Right lobe of liver (tissue), 6 donors: ENCODE measurements around the gene GRM5. TPM values are rescaled to one million over a fixed set of nuclear protein-coding genes. Genes with fewer than 3 reads are reported as not detected.
"Not testable (repeated sequence)": the region's sequence is repeated elsewhere in the genome, so short reads cannot be mapped to it uniquely, and the experiment has no call there.

Experiments used
- ATAC-seq, 4 donors: fragments of 200-7000 bp; cut with Tn5 transposase; one replicate each; pipeline ENCODE4 v1.9.1; 2020; ENCODE audit warnings: mild to moderate bottlenecking in 4 of 4, moderate library complexity in 4 of 4
- DNase-seq, 3 donors: peaks; one replicate each; pipeline ENCODE4 v3.0.0-alpha.2; 2020
- H3K27ac ChIP-seq, 3 donors: fragments of 200-600 bp; one replicate each; pipeline ENCODE4 v1.8.0; 2022
- H3K27me3 ChIP-seq, 2 donors: fragments of 200-600 bp; one replicate each; pipeline ENCODE4 v1.8.0; 2022
- H3K36me3 ChIP-seq, 4 donors: fragments of 200-600 bp; sonication (generic) in 1 of 4; one replicate each; pipeline versions ENCODE4 v1.5.1 to v1.8.0; 2017 to 2022; ENCODE audit warnings: control low read depth in 1 of 4
- H3K4me1 ChIP-seq, 4 donors: fragments of 200-600 bp; sonication (generic) in 1 of 4; one replicate each; pipeline versions ENCODE4 v1.5.1 to v1.8.0; 2017 to 2022; ENCODE audit warnings: control low read depth in 1 of 4
- H3K4me3 ChIP-seq, 3 donors: fragments of 200-600 bp; one replicate each; pipeline ENCODE4 v1.8.0; 2022
- H3K9me3 ChIP-seq, 4 donors: fragments of 200-600 bp; sonication (generic) in 1 of 4; one replicate each; pipeline versions ENCODE4 v1.5.1 to v1.8.0; 2017 to 2022; ENCODE audit warnings: control low read depth in 1 of 4
- POLR2A ChIP-seq: fragments of 450-650 bp; IDR thresholded peaks from one replicate; pipeline ENCODE4 v1.6.1; 2017; ENCODE audit warnings: antibody characterized with exemption, mild to moderate bottlenecking
- WGBS: methylation state at CpG from one replicate; pipeline ENCODE4 v1.1.6; 2018; ENCODE audit warnings: low coverage, low lambda C conversion rate; ENCODE audit not compliant: insufficient coverage; ENCODE audit errors: missing lambda C conversion rate; 5-methylcytosine and 5-hydroxymethylcytosine counted together
- intact Hi-C, 2 donors: fragments of 100-400 bp; cut with DNase I; formaldehyde crosslinking; loops; one replicate each; pipeline versions ENCODE4 v1.11.2 to v1.14.1; 2022
- long read RNA-seq: library from polyadenylated mRNA; unstranded; transcript quantifications from one replicate; pipeline ENCODE4 v2.0.0, GENCODE V29; 2019
- total RNA-seq, 6 experiments: library from RNA; depleted of rRNA in 2 of 6; stranded (reverse); fragments of >200 nt in 2 of 6; fragmentation: NEBNext Ultra II Directional in 3 of 6; extraction: Animal tissue kit (Norgen Biotek cat#: 25700) in 3 of 6; gene quantifications; one replicate each; pipeline versions ENCODE4 v1.1.0 to v1.2.4, GENCODE V29; 2016 to 2023
- TF ChIP-seq, protein P1 (sequence below), 4 donors: fragments of 200-600 bp in 3 of 4; fragments of 450-650 bp in 1 of 4; IDR thresholded peaks; one replicate each; pipeline versions ENCODE4 v1.5.1 to v1.8.0; 2016 to 2022; ENCODE audit warnings: antibody characterized with exemption in 4 of 4, mild to moderate bottlenecking in 2 of 4
- donor health status: DM: no; HTN: yes; CAD: no.
- donor health status: DM: no; HTN: no; CAD: no.
- donor health status: DM: no; HTN: no; CAD: no.
- donor health status: DM: no; HTN: yes; CAD: no.
- donor health status: DM: no; HTN: yes; CAD: no.

Gene GRM5
- total RNA-seq, result not detected
- long read RNA-seq, result 0 reads

DNA sequence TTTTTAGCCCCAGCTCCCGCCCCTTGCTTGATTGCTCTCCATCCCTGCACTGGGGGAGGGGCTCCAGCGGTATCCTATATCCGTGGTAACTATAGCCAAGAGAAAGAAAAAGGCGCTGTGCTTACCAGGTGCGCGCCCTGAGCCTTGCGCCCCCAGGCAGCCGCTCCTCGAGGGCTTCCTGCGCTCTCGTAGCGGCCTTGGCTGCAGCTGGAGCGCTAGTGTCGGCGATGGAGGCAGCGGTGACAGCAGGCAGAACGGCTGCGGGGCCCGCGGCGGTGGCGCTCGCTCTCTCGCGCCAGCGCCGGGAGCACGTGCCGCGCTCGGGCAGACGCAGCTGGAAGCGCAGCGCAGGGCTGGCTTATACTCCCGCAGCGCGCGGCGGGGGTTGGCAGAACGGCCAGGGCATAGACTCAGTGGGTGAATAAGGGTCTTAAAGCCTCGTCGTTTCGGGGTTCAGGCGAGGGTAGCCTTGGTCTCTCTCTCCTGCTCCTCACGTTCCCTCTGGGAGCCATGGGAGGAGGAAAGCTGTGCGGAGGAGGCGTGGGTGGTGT, at the start of gene GRM5:
GRM5 (minus strand) TSS at position 332 of the 551 bp plus-strand sequence. CDS start 18,110 bp downstream, outside the sequence.
- H3K27me3 ChIP-seq, H3K9me3 ChIP-seq, H3K4me3 ChIP-seq, ATAC-seq, DNase-seq, intact Hi-C loops, H3K27ac ChIP-seq, H3K4me1 ChIP-seq, H3K36me3 ChIP-seq: not testable (repeated sequence)
- WGBS, result 2% methylated on average over 8 of the region's 47 CpGs

DNA sequence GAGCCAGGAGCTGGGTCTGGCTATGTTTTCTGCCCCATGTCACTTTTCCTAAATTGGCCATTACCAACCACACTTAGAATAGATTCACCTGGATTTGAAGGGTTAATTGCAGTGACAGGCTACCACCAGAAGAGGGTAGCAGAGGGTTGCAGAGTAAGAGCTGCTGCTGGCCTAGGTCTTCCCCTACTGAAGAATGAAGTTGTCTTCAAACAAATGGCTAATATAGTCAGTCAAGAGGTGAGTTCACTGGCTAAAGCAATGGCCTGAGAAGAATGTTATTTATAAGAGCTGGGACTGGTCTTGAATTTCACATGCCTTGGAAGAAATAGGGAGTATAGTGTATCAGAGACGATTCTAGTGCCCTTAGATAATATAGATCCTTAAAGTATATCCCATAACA, 32.2 kb upstream of the GRM5 start:
- peak; percentile 93 to 98 (median 96) for ATAC-seq
- DNase-seq, result not testable (repeated sequence)

DNA sequence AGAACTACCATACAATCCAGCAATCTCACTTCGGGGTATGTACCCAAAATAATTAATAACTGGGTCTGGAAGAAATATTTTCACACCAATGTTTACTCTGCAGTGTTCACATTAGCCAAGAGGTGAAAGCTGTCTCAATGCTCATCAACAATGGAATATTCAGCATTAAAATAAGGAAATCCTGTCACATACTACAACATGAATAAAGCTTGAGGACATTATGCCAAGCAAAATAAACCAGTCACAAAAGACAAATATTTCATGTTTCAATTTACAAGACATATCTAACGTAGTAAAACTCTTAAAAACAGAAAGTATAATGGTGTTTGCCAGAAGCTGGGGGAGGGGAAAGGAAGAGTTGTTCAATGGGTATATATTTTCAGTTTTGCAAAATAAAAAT, 28.0 kb upstream of the GRM5 start:
- ATAC-seq, H3K27ac ChIP-seq, DNase-seq, H3K27me3 ChIP-seq, H3K9me3 ChIP-seq, H3K36me3 ChIP-seq, H3K4me3 ChIP-seq, intact Hi-C loops, H3K4me1 ChIP-seq: not testable (repeated sequence)
- 24% methylated on average over 2 of the region's 2 CpGs for WGBS

More for the DNA sequence above, 32.2 kb upstream of the GRM5 start:
- H3K27ac ChIP-seq, H3K9me3 ChIP-seq, H3K27me3 ChIP-seq, intact Hi-C loops, H3K36me3 ChIP-seq, H3K4me1 ChIP-seq, H3K4me3 ChIP-seq: not testable (repeated sequence)
- TF ChIP-seq, protein P1, sequence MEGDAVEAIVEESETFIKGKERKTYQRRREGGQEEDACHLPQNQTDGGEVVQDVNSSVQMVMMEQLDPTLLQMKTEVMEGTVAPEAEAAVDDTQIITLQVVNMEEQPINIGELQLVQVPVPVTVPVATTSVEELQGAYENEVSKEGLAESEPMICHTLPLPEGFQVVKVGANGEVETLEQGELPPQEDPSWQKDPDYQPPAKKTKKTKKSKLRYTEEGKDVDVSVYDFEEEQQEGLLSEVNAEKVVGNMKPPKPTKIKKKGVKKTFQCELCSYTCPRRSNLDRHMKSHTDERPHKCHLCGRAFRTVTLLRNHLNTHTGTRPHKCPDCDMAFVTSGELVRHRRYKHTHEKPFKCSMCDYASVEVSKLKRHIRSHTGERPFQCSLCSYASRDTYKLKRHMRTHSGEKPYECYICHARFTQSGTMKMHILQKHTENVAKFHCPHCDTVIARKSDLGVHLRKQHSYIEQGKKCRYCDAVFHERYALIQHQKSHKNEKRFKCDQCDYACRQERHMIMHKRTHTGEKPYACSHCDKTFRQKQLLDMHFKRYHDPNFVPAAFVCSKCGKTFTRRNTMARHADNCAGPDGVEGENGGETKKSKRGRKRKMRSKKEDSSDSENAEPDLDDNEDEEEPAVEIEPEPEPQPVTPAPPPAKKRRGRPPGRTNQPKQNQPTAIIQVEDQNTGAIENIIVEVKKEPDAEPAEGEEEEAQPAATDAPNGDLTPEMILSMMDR (IDR thresholded peaks at IDR 0.05), result peak; percentile 54 to 71 (median 62)
- no CpG with 5 or more reads among the region's 1 CpG for WGBS

DNA sequence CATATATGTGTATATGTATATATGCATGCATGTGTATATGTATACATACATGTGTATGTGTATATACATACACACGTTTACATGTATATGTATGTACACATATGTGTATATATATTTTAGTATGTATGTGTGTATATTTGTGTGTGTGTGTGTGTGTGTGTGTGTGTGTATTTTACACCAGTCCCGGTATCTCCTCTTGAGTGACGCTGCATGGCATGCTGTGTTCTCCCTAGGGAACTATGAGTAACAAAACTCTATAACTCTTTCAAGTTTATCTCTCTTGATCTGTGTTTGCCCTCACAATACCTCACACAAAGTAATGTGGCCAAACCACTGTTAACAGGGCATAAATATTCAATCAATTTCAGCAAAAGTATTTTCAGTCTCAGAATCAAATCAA, 19.2 kb upstream of the GRM5 start:
- WGBS, result 57% methylated on average over 3 of the region's 3 CpGs
- ATAC-seq, H3K27ac ChIP-seq, H3K9me3 ChIP-seq, intact Hi-C loops, H3K4me1 ChIP-seq, DNase-seq, H3K4me3 ChIP-seq, H3K27me3 ChIP-seq, H3K36me3 ChIP-seq: not testable (repeated sequence)

DNA sequence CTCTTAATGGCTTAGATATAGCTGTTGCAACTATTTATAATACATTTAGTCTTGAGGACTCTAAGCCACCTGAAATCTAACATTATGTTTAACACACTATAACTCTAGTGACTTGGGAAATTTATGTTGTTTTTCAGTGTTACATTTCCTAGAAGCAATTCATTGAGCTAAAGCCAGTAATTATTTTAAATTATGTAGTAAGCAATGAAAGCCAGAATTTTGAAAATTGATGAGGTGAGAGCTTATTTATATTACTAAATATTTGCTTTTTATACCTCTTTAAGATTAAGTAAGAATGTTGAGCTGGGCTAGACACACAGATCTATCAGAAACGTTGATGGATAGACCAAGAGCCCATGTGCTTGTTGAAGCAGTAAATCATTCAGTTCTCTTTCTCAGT, 5.1 kb upstream of the GRM5 start:
- H3K36me3 ChIP-seq, H3K4me3 ChIP-seq, H3K27me3 ChIP-seq, ATAC-seq, DNase-seq, H3K9me3 ChIP-seq, H3K27ac ChIP-seq, intact Hi-C loops, H3K4me1 ChIP-seq: not testable (repeated sequence)
- whole genome bisulfite sequencing, result 10% methylated on average over 1 of the region's 1 CpG

DNA sequence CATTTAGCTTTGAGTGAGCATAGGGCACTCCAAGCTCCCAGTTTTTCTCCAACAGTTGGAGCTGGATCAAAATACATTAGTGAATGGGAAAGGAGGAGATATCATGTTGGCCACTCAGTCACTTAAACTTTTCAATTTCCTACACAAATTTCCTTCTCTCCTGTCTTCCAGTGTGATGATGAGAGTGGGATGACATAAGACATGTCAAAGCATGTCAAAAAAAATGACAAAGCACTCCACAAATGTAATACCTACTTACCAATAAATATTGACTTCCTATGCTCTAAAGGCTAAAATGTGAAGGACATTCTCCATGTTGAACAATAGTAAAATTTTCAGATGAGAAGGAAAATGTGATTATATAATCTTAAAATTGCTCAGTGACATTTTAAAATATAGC, 1.5 kb upstream of the GRM5 start:
- no peak for ATAC-seq
- intact Hi-C loops, result no loop called here
- no peaks in the 10 kb centered on the region for H3K27me3 ChIP-seq

More for the DNA sequence above, 1.5 kb upstream of the GRM5 start:
- no peak overlapping the region for H3K4me3 ChIP-seq
- H3K4me1 ChIP-seq, result no peaks in the 10 kb centered on the region
- no peaks in the 10 kb centered on the region for H3K36me3 ChIP-seq
- TF ChIP-seq, protein P1 (IDR thresholded peaks at IDR 0.05), result no peak
- no peak for TF ChIP-seq POLR2A
- no peak for DNase-seq
- H3K27ac ChIP-seq, result no peak overlapping the region
- H3K9me3 ChIP-seq, result no peaks in the 10 kb centered on the region
